Measurements from ENCODE around the gene HDAC1. TPM values are rescaled to one million over a fixed set of nuclear protein-coding genes. Genes with fewer than 3 reads are reported as not detected.
"Not testable (repeated sequence)": the region's sequence is repeated elsewhere in the genome, so short reads cannot be mapped to it uniquely, and the experiment has no call there.

Gene HDAC1
- total and polyA plus RNA-seq, 11 donors = 20.0 to 46.6 (median 29.3) TPM

DNA sequence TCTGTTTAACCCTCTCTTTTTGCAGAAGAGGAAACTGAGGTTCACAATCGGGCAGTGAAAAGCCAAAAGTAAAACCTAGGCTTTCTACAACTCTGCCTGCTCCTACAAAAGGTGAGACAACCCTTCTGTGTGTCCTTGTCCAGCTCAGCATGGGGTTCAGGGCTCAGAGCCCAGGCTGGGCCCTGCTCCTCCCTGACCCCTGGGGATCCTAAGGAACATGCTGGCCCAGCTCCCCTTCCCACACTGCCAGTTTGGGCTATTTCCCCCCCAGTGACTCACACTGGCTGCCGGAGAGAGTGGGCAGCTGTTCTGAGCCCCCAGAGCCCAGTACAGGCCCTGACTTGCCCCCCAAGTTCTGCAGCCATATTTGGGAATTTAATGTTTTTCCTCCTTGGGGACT, 61.5 kb downstream of the HDAC1 start:
- peaks cover 0 to 58% (median 35%) of the 10 kb centered on the region in 12 donors for H3K4me1 ChIP-seq
- 65 to 71% (median 68%) methylated on average over 2 of the region's 2 CpGs for WGBS, 4 donors
- TF ChIP-seq POLR2A (IDR thresholded peaks at IDR 0.05) = no peak
- TF ChIP-seq, protein P1, sequence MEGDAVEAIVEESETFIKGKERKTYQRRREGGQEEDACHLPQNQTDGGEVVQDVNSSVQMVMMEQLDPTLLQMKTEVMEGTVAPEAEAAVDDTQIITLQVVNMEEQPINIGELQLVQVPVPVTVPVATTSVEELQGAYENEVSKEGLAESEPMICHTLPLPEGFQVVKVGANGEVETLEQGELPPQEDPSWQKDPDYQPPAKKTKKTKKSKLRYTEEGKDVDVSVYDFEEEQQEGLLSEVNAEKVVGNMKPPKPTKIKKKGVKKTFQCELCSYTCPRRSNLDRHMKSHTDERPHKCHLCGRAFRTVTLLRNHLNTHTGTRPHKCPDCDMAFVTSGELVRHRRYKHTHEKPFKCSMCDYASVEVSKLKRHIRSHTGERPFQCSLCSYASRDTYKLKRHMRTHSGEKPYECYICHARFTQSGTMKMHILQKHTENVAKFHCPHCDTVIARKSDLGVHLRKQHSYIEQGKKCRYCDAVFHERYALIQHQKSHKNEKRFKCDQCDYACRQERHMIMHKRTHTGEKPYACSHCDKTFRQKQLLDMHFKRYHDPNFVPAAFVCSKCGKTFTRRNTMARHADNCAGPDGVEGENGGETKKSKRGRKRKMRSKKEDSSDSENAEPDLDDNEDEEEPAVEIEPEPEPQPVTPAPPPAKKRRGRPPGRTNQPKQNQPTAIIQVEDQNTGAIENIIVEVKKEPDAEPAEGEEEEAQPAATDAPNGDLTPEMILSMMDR (IDR thresholded peaks at IDR 0.05) = no peak
- peaks cover 0 to 4% (median 0%) of the 10 kb centered on the region in 12 donors for H3K9me3 ChIP-seq
- H3K4me3 ChIP-seq = peak overlapping the region in 1 of 12 donors; percentile 7
- H3K36me3 ChIP-seq = no peaks in the 10 kb centered on the region
- DNase-seq (no peak), ATAC-seq (no peak)
- H3K27me3 ChIP-seq = no peaks in the 10 kb centered on the region
- H3K27ac ChIP-seq = peak overlapping the region in 11 of 12 donors; percentile 60 to 99 (median 93)
- intact Hi-C loops (cut with DNase I) = loop anchor here in 1 of 10 donors (5.0 kb wide), 1 partner anchor 39 kb away; the partner anchor contains the start of gene BSDC1

DNA sequence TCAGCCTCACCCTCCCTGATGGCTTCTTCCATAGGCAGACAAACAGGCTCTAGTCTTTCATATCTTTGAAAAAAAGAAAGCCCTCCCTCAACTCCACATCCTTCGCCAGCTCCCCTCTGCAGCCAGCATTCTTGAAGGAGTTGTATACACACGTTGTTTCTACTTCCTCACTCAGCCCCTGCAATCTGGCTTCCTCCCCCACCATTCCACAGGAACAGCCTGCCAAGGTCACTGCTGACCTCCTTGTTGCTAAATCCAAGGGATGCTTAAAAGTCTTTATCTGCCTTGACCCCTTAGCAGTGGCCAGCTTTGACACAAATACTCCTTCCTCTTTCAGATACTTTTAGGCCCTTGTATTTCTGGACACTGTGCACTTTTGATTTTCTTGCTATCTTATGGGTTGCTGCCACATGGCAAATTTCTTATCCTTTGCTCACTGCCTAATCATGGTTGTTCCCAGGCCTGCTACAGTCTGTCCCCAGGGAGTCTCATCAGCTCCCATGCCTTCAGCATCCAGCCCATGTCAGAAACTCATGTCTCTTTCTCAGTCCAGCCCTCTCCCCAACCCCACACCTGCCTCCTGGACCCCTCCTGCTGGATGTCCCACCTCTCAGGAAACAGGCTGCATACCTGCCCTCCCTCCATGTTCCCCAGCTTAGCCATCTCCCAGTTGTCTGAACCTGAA, 62.1 kb downstream of the HDAC1 start:
- H3K27ac ChIP-seq = peak overlapping the region in 11 of 12 donors; percentile 60 to 99 (median 93)
- H3K9me3 ChIP-seq = peaks cover 0 to 4% (median 0%) of the 10 kb centered on the region in 12 donors
- ATAC-seq (peak in 2 of 4 donors; percentile 5 to 11), DNase-seq (peak in 4 of 5 donors; percentile 51 to 75 (median 62))
- H3K4me1 ChIP-seq = peaks cover 0 to 54% (median 33%) of the 10 kb centered on the region in 12 donors
- WGBS, 4 donors = 25 to 35% (median 27%) methylated on average over 2 of the region's 2 CpGs
- H3K4me3 ChIP-seq = no peak overlapping the region
- no peaks in the 10 kb centered on the region for H3K27me3 ChIP-seq
- H3K36me3 ChIP-seq = no peaks in the 10 kb centered on the region
- intact Hi-C loops (cut with DNase I) = loop anchor here in 1 of 10 donors (5.0 kb wide), 1 partner anchor 38 kb away; the partner anchor contains the start of gene BSDC1
- TF ChIP-seq, protein P1 (IDR thresholded peaks at IDR 0.05) = no peak
- no peak for TF ChIP-seq POLR2A (IDR thresholded peaks at IDR 0.05)

DNA sequence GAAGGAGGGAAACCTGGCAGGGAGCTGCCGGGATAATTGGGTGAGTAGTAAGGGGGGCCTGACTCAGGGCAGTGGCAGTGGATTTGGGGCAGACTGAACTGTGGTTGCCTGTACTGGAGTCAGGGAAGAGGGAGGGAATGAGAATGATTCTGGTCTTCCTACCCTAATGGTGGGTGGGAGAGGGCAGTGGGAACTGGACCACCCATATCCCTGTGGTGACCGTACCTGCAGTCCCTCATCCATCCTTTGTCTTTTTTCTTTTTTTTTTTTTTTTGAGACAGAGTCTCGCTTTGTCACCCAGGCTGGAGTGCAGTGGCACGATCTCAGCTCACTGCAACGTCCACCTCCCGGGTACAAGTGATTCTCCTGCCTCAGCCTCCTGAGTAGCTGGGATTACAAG, 63.9 kb downstream of the HDAC1 start:
- H3K9me3 ChIP-seq; DNase-seq; H3K27ac ChIP-seq; H3K36me3 ChIP-seq; intact Hi-C loops (cut with DNase I); ATAC-seq; H3K4me3 ChIP-seq; H3K27me3 ChIP-seq: not testable (repeated sequence)
- peaks cover 0 to 45% (median 29%) of the 10 kb centered on the region in 12 donors for H3K4me1 ChIP-seq
- 89 to 98% (median 93%) methylated on average over 6 of the region's 6 CpGs for WGBS, 4 donors

DNA sequence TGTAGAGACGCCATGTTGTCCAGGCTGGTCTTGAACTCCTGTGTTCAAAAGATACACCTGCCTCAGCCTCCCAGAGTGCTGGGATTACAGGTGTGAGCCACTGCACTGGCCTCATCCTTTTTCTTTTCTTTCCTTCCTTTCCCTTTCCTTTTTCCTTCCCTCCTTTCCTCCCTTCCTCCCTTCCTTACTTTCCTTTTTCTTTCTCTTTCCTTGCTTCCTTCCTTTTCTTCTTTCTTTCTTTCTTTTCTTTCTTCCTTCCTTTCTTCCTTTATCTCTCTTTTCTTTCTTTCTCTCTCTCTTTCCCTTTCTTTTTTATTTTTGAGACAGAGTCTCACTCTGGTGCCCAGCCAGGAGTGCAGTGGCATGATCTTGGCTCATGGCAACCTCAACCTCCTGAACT, 64.6 kb downstream of the HDAC1 start:
- no peak for ATAC-seq
- WGBS, 4 donors = 83 to 98% (median 93%) methylated on average over 1 of the region's 1 CpG
- DNase-seq = no peak

More for the DNA sequence above, 64.6 kb downstream of the HDAC1 start:
- H3K36me3 ChIP-seq = peaks cover 0 to 3% (median 0%) of the 10 kb centered on the region in 9 donors
- H3K9me3 ChIP-seq = no peaks in the 10 kb centered on the region
- no peaks in the 10 kb centered on the region for H3K27me3 ChIP-seq
- peaks cover under 1 to 47% (median 28%) of the 10 kb centered on the region in 12 donors for H3K4me1 ChIP-seq
- intact Hi-C loops (cut with DNase I) = no loop called here
- no peak overlapping the region for H3K27ac ChIP-seq
- TF ChIP-seq, protein P1 (IDR thresholded peaks at IDR 0.05) = no peak
- TF ChIP-seq POLR2A (IDR thresholded peaks at IDR 0.05) = no peak
- no peak overlapping the region for H3K4me3 ChIP-seq

Data from heart left ventricle (tissue), 16 donors.